HG02610 (cell line): Measurements from ENCODE around the gene ZNF491.
A peak's percentile ranks its signal among the peaks of the same experiment; 100 is the strongest.
"Not testable (repeated sequence)": the region's sequence is repeated elsewhere in the genome, so short reads cannot be mapped to it uniquely, and the experiment has no call there.

Experiments used
- ATAC-seq: cut with Tn5 transposase; IDR thresholded peaks from one replicate; pipeline ENCODE4 v1.9.1; 2021; ENCODE audit warnings: mild to moderate bottlenecking, moderate library complexity; ENCODE audit not compliant: unreplicated experiment

Gene ZNF491

GRCh38 chr19:11806354-11807098, 8.2 kb downstream of the ZNF491 start:
- no peak for ATAC-seq

- ATAC-seq: no peak
Observed at GRCh38 chr19:11807099-11807380, 8.7 kb downstream of the ZNF491 start.

- peak; percentile 27 for ATAC-seq
Observed at GRCh38 chr19:11813703-11814028, 15.3 kb downstream of the ZNF491 start.

- peak; percentile 99 for ATAC-seq
Observed at GRCh38 chr19:11814029-11814699, 15.8 kb downstream of the ZNF491 start, which contains the start of gene ZNF440. ZNF440 (plus strand) TSS chr19:11814273; CDS start chr19:11814448, 175 bp downstream.

GRCh38 chr19:11814700-11815035, 16.3 kb downstream of the ZNF491 start:
- no peak for ATAC-seq

GRCh38 chr19:11821474-11822109, 23.3 kb downstream of the ZNF491 start:
- no peak for ATAC-seq

- not testable (repeated sequence) for ATAC-seq
Observed at GRCh38 chr19:11828957-11829876, 30.9 kb downstream of the ZNF491 start.

- no peak for ATAC-seq
Observed at GRCh38 chr19:11832253-11832912, 34.1 kb downstream of the ZNF491 start.

GRCh38 chr19:11833541-11833940, 35.2 kb downstream of the ZNF491 start:
- no peak for ATAC-seq

- ATAC-seq: not testable (repeated sequence)
Observed at GRCh38 chr19:11835626-11836066, 37.3 kb downstream of the ZNF491 start.

- ATAC-seq: no peak
Observed at GRCh38 chr19:11843722-11844121, 45.4 kb downstream of the ZNF491 start.

GRCh38 chr19:11847615-11848014, 49.3 kb downstream of the ZNF491 start:
- not testable (repeated sequence) for ATAC-seq

GRCh38 chr19:11848200-11848593, 49.9 kb downstream of the ZNF491 start:
- ATAC-seq: no peak

- ATAC-seq: peak; percentile 67
Observed at GRCh38 chr19:11848594-11849469, 50.5 kb downstream of the ZNF491 start, which contains the start of gene ZNF439. ZNF439 (plus strand) TSS chr19:11848726; CDS start chr19:11848868, 142 bp downstream.

GRCh38 chr19:11850289-11850688, 52.0 kb downstream of the ZNF491 start:
- ATAC-seq: not testable (repeated sequence)

- no peak for ATAC-seq
Observed at GRCh38 chr19:11853358-11853757, 55.0 kb downstream of the ZNF491 start.

GRCh38 chr19:11856596-11857250, 58.4 kb downstream of the ZNF491 start:
- ATAC-seq: no peak
